Effector memory CD4-positive, alpha-beta T cell (primary cell): ENCODE data around the gene CATSPER4.

Experiments used
- DNase-seq, 3 donors: peaks; one replicate each; pipeline ENCODE4 v3.0.0-alpha.2; 2020
- H3K27ac ChIP-seq: 2 replicates; pipeline ENCODE4 v1.7.0; 2013; ENCODE audit warnings: mild to moderate bottlenecking, low read length, moderate library complexity; ENCODE audit not compliant: insufficient read depth, poor library complexity, severe bottlenecking
- H3K27me3 ChIP-seq: replicated peaks from 2 replicates; pipeline ENCODE4 v1.7.0; 2013; ENCODE audit warnings: mild to moderate bottlenecking, low read length; ENCODE audit not compliant: insufficient read depth, control insufficient read depth, poor library complexity, severe bottlenecking
- H3K36me3 ChIP-seq: 2 replicates; pipeline ENCODE4 v1.7.0; 2013; ENCODE audit warnings: mild to moderate bottlenecking, low read length, moderate library complexity; ENCODE audit not compliant: control insufficient read depth, insufficient read depth
- H3K4me1 ChIP-seq: 2 replicates; pipeline ENCODE4 v1.7.0; 2013; ENCODE audit warnings: low read length, mild to moderate bottlenecking; ENCODE audit not compliant: control insufficient read depth, insufficient read depth, poor library complexity, severe bottlenecking
- H3K4me3 ChIP-seq: 2 replicates; pipeline ENCODE4 v1.7.0; 2013; ENCODE audit warnings: low read length, low read depth, mild to moderate bottlenecking; ENCODE audit not compliant: insufficient read depth, poor library complexity, severe bottlenecking
- H3K9me3 ChIP-seq: 2 replicates; pipeline ENCODE4 v1.7.0; 2013; ENCODE audit warnings: mild to moderate bottlenecking, low read length, moderate library complexity; ENCODE audit not compliant: control insufficient read depth

The CATSPER4 gene

DNA sequence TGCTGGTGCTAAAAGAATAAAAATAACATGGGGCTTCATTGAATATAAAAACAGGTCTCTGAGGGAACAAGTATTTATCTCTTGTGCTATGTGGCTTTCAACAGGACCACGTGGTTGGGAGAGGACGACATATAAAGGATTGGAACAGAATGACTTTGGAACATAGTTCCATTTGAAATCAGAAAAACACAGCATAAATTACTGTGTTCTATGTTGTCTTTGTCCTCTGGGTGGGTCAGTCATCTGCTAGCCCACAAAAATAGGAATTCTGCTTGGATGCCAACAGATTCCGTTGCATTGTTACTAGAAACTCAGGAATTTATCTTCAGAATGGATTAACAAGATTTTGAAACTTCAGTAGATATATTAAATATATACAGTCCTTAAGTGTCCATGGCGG lies 49.5 kb downstream of the CATSPER4 start:
- Histone ChIP-seq H3K4me1 (peaks cover 5% of the 10 kb centered on the region), H3K9me3 (no peaks in the 10 kb centered on the region), H3K27me3 (no peaks in the 10 kb centered on the region), H3K4me3 (no peak overlapping the region), H3K27ac (no peak overlapping the region), H3K36me3 (peaks cover 18% of the 10 kb centered on the region)
- no peak for DNase-seq
